ENCODE measurements around the gene HCAR2. TPM values are rescaled to one million over a fixed set of nuclear protein-coding genes. Genes with fewer than 3 reads are reported as not detected.

The HCAR2 gene
- total and polyA plus RNA-seq, 2 of the 13 experiments (the other 11 are each of a cell fraction or from before 2014, with no cell fraction given): 0.09 to 5.6 TPM

DNA sequence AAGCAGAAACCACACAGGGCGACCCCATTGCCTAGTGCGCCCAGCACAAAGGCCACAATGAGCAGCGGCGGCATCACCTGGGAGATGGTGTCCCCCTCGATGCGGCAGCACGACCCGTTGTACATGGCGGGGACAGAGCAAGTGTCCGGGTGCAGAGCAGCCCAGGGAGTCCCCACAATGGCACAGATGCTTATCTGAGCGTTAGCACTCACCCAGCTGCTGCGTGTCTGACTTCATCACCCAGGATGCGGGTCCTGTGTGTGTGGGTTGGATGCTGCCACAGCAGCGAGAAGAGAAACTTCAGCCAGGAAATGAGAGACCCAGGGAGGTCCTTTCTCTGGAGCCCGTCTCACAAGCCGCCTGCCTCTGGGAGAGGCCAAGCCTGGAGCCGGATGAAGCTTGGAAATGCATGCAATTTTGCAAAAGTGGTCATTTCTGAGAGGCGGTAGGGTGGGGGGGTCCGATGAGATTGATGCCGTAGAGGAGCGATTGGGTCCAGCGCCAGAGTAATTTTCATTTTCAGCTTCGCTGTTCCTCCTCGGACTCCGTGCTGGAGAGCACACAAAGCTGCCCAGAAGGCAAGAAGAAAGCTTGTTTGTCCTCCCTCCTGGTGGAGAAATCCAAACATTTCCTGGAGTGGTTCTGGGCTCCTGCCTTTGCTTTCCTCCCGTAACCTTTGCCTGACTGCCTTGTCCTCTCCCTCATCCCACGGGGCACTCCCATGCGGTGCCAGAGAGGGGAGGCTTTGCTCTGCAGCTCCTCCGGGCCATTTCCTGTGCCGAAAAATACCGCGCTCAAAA is 27.3 kb upstream of the HCAR2 start, which contains the start of gene HCAR1 (continued):
- TF ChIP-seq, protein P1, sequence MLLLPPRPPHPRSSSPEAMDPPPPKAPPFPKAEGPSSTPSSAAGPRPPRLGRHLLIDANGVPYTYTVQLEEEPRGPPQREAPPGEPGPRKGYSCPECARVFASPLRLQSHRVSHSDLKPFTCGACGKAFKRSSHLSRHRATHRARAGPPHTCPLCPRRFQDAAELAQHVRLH (CRISPR knock-in tag; IDR thresholded peaks at IDR 0.05; ENCODE audit: borderline replicate concordance, low read depth): no peak
- no peak for TF ChIP-seq ZC3H4 (CRISPR knock-in tag; IDR thresholded peaks at IDR 0.05; ENCODE audit: borderline replicate concordance)
- 0 out of 4 replicates have a peak, but pooled peaks of 1 of the 2 experiments have one; percentile 24 for TF ChIP-seq POLR2A (IDR thresholded peaks at IDR 0.05; ENCODE audit: insufficient read depth in 1 of 2, low read depth in 2 of 2, low read length in 2 of 2)
- TF ChIP-seq, protein P2, sequence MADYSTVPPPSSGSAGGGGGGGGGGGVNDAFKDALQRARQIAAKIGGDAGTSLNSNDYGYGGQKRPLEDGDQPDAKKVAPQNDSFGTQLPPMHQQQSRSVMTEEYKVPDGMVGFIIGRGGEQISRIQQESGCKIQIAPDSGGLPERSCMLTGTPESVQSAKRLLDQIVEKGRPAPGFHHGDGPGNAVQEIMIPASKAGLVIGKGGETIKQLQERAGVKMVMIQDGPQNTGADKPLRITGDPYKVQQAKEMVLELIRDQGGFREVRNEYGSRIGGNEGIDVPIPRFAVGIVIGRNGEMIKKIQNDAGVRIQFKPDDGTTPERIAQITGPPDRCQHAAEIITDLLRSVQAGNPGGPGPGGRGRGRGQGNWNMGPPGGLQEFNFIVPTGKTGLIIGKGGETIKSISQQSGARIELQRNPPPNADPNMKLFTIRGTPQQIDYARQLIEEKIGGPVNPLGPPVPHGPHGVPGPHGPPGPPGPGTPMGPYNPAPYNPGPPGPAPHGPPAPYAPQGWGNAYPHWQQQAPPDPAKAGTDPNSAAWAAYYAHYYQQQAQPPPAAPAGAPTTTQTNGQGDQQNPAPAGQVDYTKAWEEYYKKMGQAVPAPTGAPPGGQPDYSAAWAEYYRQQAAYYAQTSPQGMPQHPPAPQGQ (CRISPR knock-in tag; IDR thresholded peaks at IDR 0.05; ENCODE audit: borderline replicate concordance): no peak
- no peak for TF ChIP-seq SMYD3 (CRISPR knock-in tag; IDR thresholded peaks at IDR 0.05)
- no peak for TF ChIP-seq LCORL (IDR thresholded peaks at IDR 0.05)
- TF ChIP-seq LCORL (CRISPR knock-in tag; IDR thresholded peaks at IDR 0.05): no peak
- no peak for TF ChIP-seq ZSCAN30 (CRISPR knock-in tag; IDR thresholded peaks at IDR 0.05)
- TF ChIP-seq ZNF160 (CRISPR knock-in tag; IDR thresholded peaks at IDR 0.05): no peak
- TF ChIP-seq ZSCAN12 (CRISPR knock-in tag; IDR thresholded peaks at IDR 0.05): no peak
- peak; percentile 62 for TF ChIP-seq RXRA (CRISPR knock-in tag; IDR thresholded peaks at IDR 0.05)
- no peak for TF ChIP-seq ZNF891 (CRISPR knock-in tag; IDR thresholded peaks at IDR 0.05)
- TF ChIP-seq ZNF678 (CRISPR knock-in tag; IDR thresholded peaks at IDR 0.05): no peak
- peak; percentile 58; the same call in 1 of the 2 replicates for TF ChIP-seq KDM5B (CRISPR knock-in tag; IDR thresholded peaks at IDR 0.05; ENCODE audit: borderline replicate concordance)
- no peak for TF ChIP-seq KMT2B (CRISPR knock-in tag; IDR thresholded peaks at IDR 0.05)
- no peak for TF ChIP-seq AGO2 (optimal IDR thresholded peaks at IDR 0.05; ENCODE audit: low read depth, low read length)
- no peak for TF ChIP-seq CBX1 (IDR thresholded peaks at IDR 0.05; ENCODE audit: low read depth)
- TF ChIP-seq ZNF746 (CRISPR knock-in tag; IDR thresholded peaks at IDR 0.05): no peak
- TF ChIP-seq ZNF788 (CRISPR knock-in tag; IDR thresholded peaks at IDR 0.05; ENCODE audit: borderline replicate concordance): no peak
- no peak for TF ChIP-seq AFF4 (CRISPR knock-in tag; IDR thresholded peaks at IDR 0.05)
- peak; percentile 24; the same call in 1 of the 2 replicates for TF ChIP-seq THAP9 (CRISPR knock-in tag; IDR thresholded peaks at IDR 0.05; ENCODE audit: borderline replicate concordance)
